Raji (cell line): ENCODE measurements around the gene CGGBP1.

Source experiments
- POLR2A ChIP-seq: IDR thresholded peaks from 2 replicates; pipeline ENCODE4 v1.6.1; 2011; ENCODE audit warnings: low read depth, low read length, control low read depth; ENCODE audit not compliant: insufficient read depth

The CGGBP1 gene

GRCh38 chr3:88058581-88059379 lies at the start of gene CGGBP1, which contains the start of gene ZNF654:
CGGBP1 (minus strand) TSS chr3:88059005; CDS start chr3:88055976, 3,029 bp downstream.
ZNF654 (plus strand) TSS chr3:88059255; CDS start chr3:88059320, 65 bp downstream.
- TF ChIP-seq POLR2A, result peak; percentile 88

GRCh38 chr3:88105325-88105724 lies 46.5 kb upstream of the CGGBP1 start:
- TF ChIP-seq POLR2A, result no peak

- TF ChIP-seq POLR2A, result no peak
These were observed 42.3 kb upstream of the CGGBP1 start for GRCh38 chr3:88101142-88101541.

- no peak for TF ChIP-seq POLR2A
These were observed 34.5 kb upstream of the CGGBP1 start for GRCh38 chr3:88093266-88093665.

GRCh38 chr3:88092270-88092669 lies 33.5 kb upstream of the CGGBP1 start:
- no peak for TF ChIP-seq POLR2A

GRCh38 chr3:88090681-88091080 lies 31.9 kb upstream of the CGGBP1 start:
- TF ChIP-seq POLR2A, result no peak

GRCh38 chr3:88084097-88084501 lies 25.3 kb upstream of the CGGBP1 start:
- no peak for TF ChIP-seq POLR2A

- no peak for TF ChIP-seq POLR2A
These were observed 24.0 kb upstream of the CGGBP1 start for GRCh38 chr3:88082854-88083253.

- no peak for TF ChIP-seq POLR2A
These were observed 20.1 kb upstream of the CGGBP1 start for GRCh38 chr3:88078932-88079331.

- TF ChIP-seq POLR2A, result no peak
These were observed 17.9 kb upstream of the CGGBP1 start for GRCh38 chr3:88076712-88077111.

- no peak for TF ChIP-seq POLR2A
These were observed 16.7 kb upstream of the CGGBP1 start for GRCh38 chr3:88075497-88075896.

GRCh38 chr3:88075072-88075471 lies 16.3 kb upstream of the CGGBP1 start:
- no peak for TF ChIP-seq POLR2A

- TF ChIP-seq POLR2A, result no peak
These were observed 2.9 kb upstream of the CGGBP1 start for GRCh38 chr3:88061746-88062145.

GRCh38 chr3:88059380-88060170 lies 770 bp upstream of the CGGBP1 start:
- TF ChIP-seq POLR2A, result no peak

- no peak for TF ChIP-seq POLR2A
These were observed 562 bp downstream of the CGGBP1 start for GRCh38 chr3:88058306-88058580.

GRCh38 chr3:88057630-88058305 lies 1.0 kb downstream of the CGGBP1 start:
- TF ChIP-seq POLR2A, result no peak

- no peak for TF ChIP-seq POLR2A
These were observed 12.0 kb downstream of the CGGBP1 start for GRCh38 chr3:88046766-88047165.
